ENCODE results near the gene KRTAP3-3.
"Not testable (repeated sequence)": the region's sequence is repeated elsewhere in the genome, so short reads cannot be mapped to it uniquely, and the experiment has no call there.

Gene KRTAP3-3

GRCh38 chr17:40993839-40994238, at the start of gene KRTAP3-3:
Gene KRTAP3-3 (minus strand): TSS chr17:40994164. CDS start chr17:40994097, 67 bp downstream.
- no peak within 1 kb of the TSS for H3K4me3 ChIP-seq (ENCODE audit: low read depth, low read length)
- no peak for TF ChIP-seq CTCF (IDR thresholded peaks at IDR 0.05; ENCODE audit: low read depth, low read length)

- no peak for TF ChIP-seq CTCF (IDR thresholded peaks at IDR 0.05; ENCODE audit: low read depth, low read length)
Observed at GRCh38 chr17:41042953-41043352, 49.0 kb upstream of the KRTAP3-3 start.

GRCh38 chr17:41040783-41041571, 47.0 kb upstream of the KRTAP3-3 start, which contains the start of gene KRTAP1-1:
Gene KRTAP1-1 (minus strand): TSS chr17:41041450. CDS start chr17:41041397, 53 bp downstream.
- not testable (repeated sequence) for H3K4me3 ChIP-seq (ENCODE audit: low read depth, low read length)

More at GRCh38 chr17:41042953-41043352, 49.0 kb upstream of the KRTAP3-3 start:
- no peak overlapping the region for H3K4me3 ChIP-seq (ENCODE audit: low read depth, low read length)

GRCh38 chr17:41037853-41038350, 43.9 kb upstream of the KRTAP3-3 start:
- H3K4me3 ChIP-seq (ENCODE audit: low read depth, low read length), result no peak overlapping the region
- no peak for TF ChIP-seq CTCF (IDR thresholded peaks at IDR 0.05; ENCODE audit: low read depth, low read length)

GRCh38 chr17:41034346-41034935, 40.5 kb upstream of the KRTAP3-3 start, which contains the start of gene KRTAP1-3:
Gene KRTAP1-3 (minus strand): TSS chr17:41034874. CDS start chr17:41034821, 53 bp downstream.
- not testable (repeated sequence) for H3K4me3 ChIP-seq (ENCODE audit: low read depth, low read length)

GRCh38 chr17:41029633-41030245, 35.8 kb upstream of the KRTAP3-3 start, which contains the start of gene KRTAP1-4:
Gene KRTAP1-4 (minus strand): TSS chr17:41030195. CDS start chr17:41030078, 117 bp downstream.
- TF ChIP-seq CTCF (IDR thresholded peaks at IDR 0.05; ENCODE audit: low read depth, low read length), result no peak
- H3K4me3 ChIP-seq (ENCODE audit: low read depth, low read length), result no peak within 1 kb of the TSS

GRCh38 chr17:41026715-41027471, 32.9 kb upstream of the KRTAP3-3 start, which contains the start of gene KRTAP1-5:
Gene KRTAP1-5 (minus strand): TSS chr17:41027208. CDS start chr17:41027155, 53 bp downstream.
- no peak within 1 kb of the TSS for H3K4me3 ChIP-seq (ENCODE audit: low read depth, low read length)
- TF ChIP-seq CTCF (IDR thresholded peaks at IDR 0.05; ENCODE audit: low read depth, low read length), result no peak

Data from WI38 (cell line).